ENCODE results near the gene KCND3.

The KCND3 gene

GRCh38 chr1:112011202-112011601 lies 21.7 kb upstream of the KCND3 start:
- H3K79me2 ChIP-seq (ENCODE audit: control insufficient read depth, low read length): no peaks in the 10 kb centered on the region
- no peak overlapping the region for H3K4me3 ChIP-seq (ENCODE audit: low read length)
- no peak overlapping the region for H3K4me2 ChIP-seq (ENCODE audit: low read length)
- TF ChIP-seq EZH2phosphoT487 (IDR thresholded peaks at IDR 0.05; ENCODE audit: borderline replicate concordance, low read length): no peak
- TF ChIP-seq CTCF (IDR thresholded peaks at IDR 0.05; ENCODE audit: low read depth, low read length, poor library complexity, severe bottlenecking): no peak
- no peak overlapping the region for H3K27ac ChIP-seq (ENCODE audit: low read depth, low read length)
- H3K9me3 ChIP-seq (ENCODE audit: control insufficient read depth, insufficient read depth, low read length): no peaks in the 10 kb centered on the region
- H3K4me1 ChIP-seq (ENCODE audit: control insufficient read depth, low read length): no peaks in the 10 kb centered on the region
- H3K27me3 ChIP-seq (ENCODE audit: control insufficient read depth, low read length): peaks cover 6% of the 10 kb centered on the region
- H3K36me3 ChIP-seq (ENCODE audit: control insufficient read depth, low read length): no peaks in the 10 kb centered on the region
- H3F3A ChIP-seq (ENCODE audit: control insufficient read depth, insufficient read depth): no peaks in the 10 kb centered on the region
- no peaks in the 10 kb centered on the region for H4K20me1 ChIP-seq (ENCODE audit: control insufficient read depth, insufficient read depth, low read depth, low read length)
- H3K9me2 ChIP-seq (replicated peaks; ENCODE audit: control insufficient read depth, low read length): no peaks in the 10 kb centered on the region

- Histone ChIP-seq H3K4me2 (ENCODE audit: low read length) (no peak overlapping the region), H4K20me1 (ENCODE audit: control insufficient read depth, insufficient read depth, low read depth, low read length) (no peaks in the 10 kb centered on the region), H3K4me1 (ENCODE audit: control insufficient read depth, low read length) (no peaks in the 10 kb centered on the region), H3K79me2 (ENCODE audit: control insufficient read depth, low read length) (no peaks in the 10 kb centered on the region), H3K36me3 (ENCODE audit: control insufficient read depth, low read length) (no peaks in the 10 kb centered on the region), H3F3A (ENCODE audit: control insufficient read depth, insufficient read depth) (no peaks in the 10 kb centered on the region), H3K9me2 (replicated peaks; ENCODE audit: control insufficient read depth, low read length) (no peaks in the 10 kb centered on the region), H3K4me3 (ENCODE audit: low read length) (no peak overlapping the region), H3K27ac (ENCODE audit: low read depth, low read length) (no peak overlapping the region), H3K27me3 (ENCODE audit: control insufficient read depth, low read length) (peaks cover 6% of the 10 kb centered on the region), H3K9me3 (ENCODE audit: control insufficient read depth, insufficient read depth, low read length) (no peaks in the 10 kb centered on the region)
- TF ChIP-seq CTCF (IDR thresholded peaks at IDR 0.05; ENCODE audit: low read depth, low read length, poor library complexity, severe bottlenecking) (no peak), EZH2phosphoT487 (IDR thresholded peaks at IDR 0.05; ENCODE audit: borderline replicate concordance, low read length) (no peak)
These were observed 17.7 kb upstream of the KCND3 start for GRCh38 chr1:112007169-112007568.

- Histone ChIP-seq H3F3A (ENCODE audit: control insufficient read depth, insufficient read depth) (no peaks in the 10 kb centered on the region), H3K27ac (ENCODE audit: low read depth, low read length) (no peak overlapping the region), H3K27me3 (ENCODE audit: control insufficient read depth, low read length) (peaks cover 6% of the 10 kb centered on the region), H3K9me2 (replicated peaks; ENCODE audit: control insufficient read depth, low read length) (no peaks in the 10 kb centered on the region), H3K4me3 (ENCODE audit: low read length) (no peak overlapping the region), H4K20me1 (ENCODE audit: control insufficient read depth, insufficient read depth, low read depth, low read length) (no peaks in the 10 kb centered on the region), H3K4me1 (ENCODE audit: control insufficient read depth, low read length) (no peaks in the 10 kb centered on the region), H3K36me3 (ENCODE audit: control insufficient read depth, low read length) (no peaks in the 10 kb centered on the region), H3K9me3 (ENCODE audit: control insufficient read depth, insufficient read depth, low read length) (no peaks in the 10 kb centered on the region), H3K79me2 (ENCODE audit: control insufficient read depth, low read length) (no peaks in the 10 kb centered on the region), H3K4me2 (ENCODE audit: low read length) (no peak overlapping the region)
- no peak for TF ChIP-seq EZH2phosphoT487 (IDR thresholded peaks at IDR 0.05; ENCODE audit: borderline replicate concordance, low read length)
- no peak for TF ChIP-seq CTCF (IDR thresholded peaks at IDR 0.05; ENCODE audit: low read depth, low read length, poor library complexity, severe bottlenecking)
These were observed 17.1 kb upstream of the KCND3 start for GRCh38 chr1:112006416-112007025.
